Measurements from ENCODE around the gene TBX3.

The TBX3 gene

GRCh38 chr12:114682106-114682784 lies 1.7 kb downstream of the TBX3 start:
- Mint-ChIP-seq H3K4me1 (ENCODE audit: low read depth) (peaks cover 13% of the 10 kb centered on the region), H3K27me3 (ENCODE audit: low read depth) (peaks cover 87% of the 10 kb centered on the region), H3K36me3 (ENCODE audit: low read depth) (no peaks in the 10 kb centered on the region), H3K9me3 (no peaks in the 10 kb centered on the region), H3K27ac (no peak overlapping the region), H3K4me3 (no peak overlapping the region)
- DNase-seq (ENCODE audit: low spot score), result no peak

DNA sequence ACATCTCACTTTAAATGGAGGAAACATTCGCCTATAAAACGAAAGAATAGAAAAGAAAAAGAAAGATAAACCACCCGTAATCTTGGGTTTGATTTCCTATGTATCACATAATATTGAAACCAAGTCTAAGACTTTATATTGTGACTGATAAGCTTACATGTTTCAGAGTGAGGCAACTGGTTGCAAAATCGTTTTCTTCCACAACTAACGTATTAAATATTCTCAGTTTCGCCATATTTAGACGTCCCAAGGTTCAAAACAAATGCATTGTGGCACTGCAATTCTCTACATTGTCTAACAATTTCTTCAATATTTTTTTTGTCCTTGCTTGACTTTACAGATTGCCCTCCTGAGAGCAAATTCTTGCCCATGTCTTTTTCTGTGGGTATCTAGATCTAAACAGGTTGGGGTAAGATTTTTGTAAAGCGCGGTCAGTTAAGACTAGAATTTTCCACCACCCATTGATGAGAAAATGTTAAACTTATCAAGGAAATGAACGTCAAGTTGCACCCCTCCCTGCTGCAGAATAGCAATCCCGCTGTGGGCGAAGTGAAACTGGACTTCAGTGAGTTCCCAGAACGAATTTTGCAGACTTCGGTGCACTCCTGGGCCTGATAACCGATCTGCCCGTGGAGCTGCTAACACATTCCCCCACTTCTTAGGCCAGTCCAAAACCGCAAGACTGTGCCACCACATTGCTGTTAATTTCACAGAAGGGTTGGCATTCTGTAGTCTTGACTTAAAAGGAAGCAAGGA lies 2.7 kb downstream of the TBX3 start:
- no peak for DNase-seq (ENCODE audit: low spot score)
- no peaks in the 10 kb centered on the region for H3K9me3 Mint-ChIP-seq
- H3K36me3 Mint-ChIP-seq (ENCODE audit: low read depth), result no peaks in the 10 kb centered on the region

DNA sequence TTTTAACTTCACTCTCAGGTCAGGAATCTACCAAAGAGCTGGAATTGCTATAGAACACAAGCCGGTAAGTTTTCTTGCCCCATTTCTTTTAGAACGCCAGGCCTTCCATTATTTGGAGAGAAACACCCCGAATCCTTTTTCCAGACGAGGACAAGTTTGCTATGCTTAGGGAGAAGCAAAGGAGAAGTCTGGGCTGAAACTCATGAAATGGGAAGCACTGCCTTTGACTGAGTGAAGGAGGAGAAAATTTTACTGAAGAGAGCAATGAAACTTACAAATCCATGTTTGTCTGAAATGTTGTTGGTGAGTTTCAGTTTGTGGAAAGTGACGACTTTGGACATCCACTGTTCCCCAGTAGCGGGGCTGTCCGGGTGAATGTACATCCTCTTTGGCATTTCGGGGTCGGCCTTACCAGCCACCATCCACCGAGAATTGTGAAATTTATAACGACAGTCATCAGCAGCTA lies 3.3 kb downstream of the TBX3 start:
- Mint-ChIP-seq H3K4me3 (no peak overlapping the region), H3K27ac (no peak overlapping the region), H3K4me1 (ENCODE audit: low read depth) (peaks cover 13% of the 10 kb centered on the region), H3K9me3 (no peaks in the 10 kb centered on the region), H3K27me3 (ENCODE audit: low read depth) (peaks cover 75% of the 10 kb centered on the region), H3K36me3 (ENCODE audit: low read depth) (no peaks in the 10 kb centered on the region)
- no peak for DNase-seq (ENCODE audit: low spot score)

More for the DNA sequence above, 2.7 kb downstream of the TBX3 start:
- Mint-ChIP-seq H3K27ac (no peak overlapping the region), H3K27me3 (ENCODE audit: low read depth) (peaks cover 80% of the 10 kb centered on the region), H3K4me1 (ENCODE audit: low read depth) (peaks cover 13% of the 10 kb centered on the region), H3K4me3 (no peak overlapping the region)

- peaks cover 73% of the 10 kb centered on the region for H3K27me3 Mint-ChIP-seq (ENCODE audit: low read depth)
- H3K4me1 Mint-ChIP-seq (ENCODE audit: low read depth), result peaks cover 13% of the 10 kb centered on the region
- no peak overlapping the region for H3K4me3 Mint-ChIP-seq
- H3K36me3 Mint-ChIP-seq (ENCODE audit: low read depth), result no peaks in the 10 kb centered on the region
- no peak overlapping the region for H3K27ac Mint-ChIP-seq
- no peak for DNase-seq (ENCODE audit: low spot score)
- no peaks in the 10 kb centered on the region for H3K9me3 Mint-ChIP-seq
Observed at GRCh38 chr12:114679942-114680341, 4.0 kb downstream of the TBX3 start.

DNA sequence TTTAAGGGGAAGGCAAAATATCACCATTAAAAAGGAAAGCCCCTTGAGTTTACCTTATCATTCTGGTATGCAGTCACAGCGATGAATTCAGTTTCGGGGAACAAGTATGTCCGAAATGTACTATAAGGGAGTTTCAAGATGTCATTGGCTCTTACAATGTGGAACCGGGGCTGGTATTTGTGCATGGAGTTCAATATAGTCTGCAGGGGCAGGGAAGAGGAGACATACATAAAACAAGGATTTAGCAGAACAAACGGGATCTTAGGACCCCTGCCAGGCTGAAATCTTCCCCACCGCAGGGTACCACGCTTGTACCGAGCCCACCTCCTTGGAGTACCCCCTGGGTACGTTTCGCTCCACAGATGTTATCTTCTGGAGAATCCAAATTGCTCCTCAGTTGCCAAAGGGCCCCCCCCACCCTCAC lies 4.5 kb downstream of the TBX3 start:
- H3K27ac Mint-ChIP-seq, result no peak overlapping the region
- peaks cover 13% of the 10 kb centered on the region for H3K4me1 Mint-ChIP-seq (ENCODE audit: low read depth)
- H3K36me3 Mint-ChIP-seq (ENCODE audit: low read depth), result no peaks in the 10 kb centered on the region
- no peaks in the 10 kb centered on the region for H3K9me3 Mint-ChIP-seq
- no peak overlapping the region for H3K4me3 Mint-ChIP-seq
- H3K27me3 Mint-ChIP-seq (ENCODE audit: low read depth), result peaks cover 73% of the 10 kb centered on the region
- DNase-seq (ENCODE audit: low spot score), result no peak

GRCh38 chr12:114678718-114679117 lies 5.3 kb downstream of the TBX3 start:
- no peak for DNase-seq (ENCODE audit: low spot score)
- no peaks in the 10 kb centered on the region for H3K9me3 Mint-ChIP-seq
- H3K4me3 Mint-ChIP-seq, result no peak overlapping the region
- H3K27me3 Mint-ChIP-seq (ENCODE audit: low read depth), result peaks cover 69% of the 10 kb centered on the region
- H3K27ac Mint-ChIP-seq, result no peak overlapping the region
- H3K36me3 Mint-ChIP-seq (ENCODE audit: low read depth), result no peaks in the 10 kb centered on the region
- peaks cover 6% of the 10 kb centered on the region for H3K4me1 Mint-ChIP-seq (ENCODE audit: low read depth)

- Mint-ChIP-seq H3K27me3 (ENCODE audit: low read depth) (peaks cover 69% of the 10 kb centered on the region), H3K4me3 (no peak overlapping the region), H3K4me1 (ENCODE audit: low read depth) (peaks cover under 1% of the 10 kb centered on the region), H3K36me3 (ENCODE audit: low read depth) (no peaks in the 10 kb centered on the region), H3K27ac (no peak overlapping the region), H3K9me3 (no peaks in the 10 kb centered on the region)
- DNase-seq (ENCODE audit: low spot score), result no peak
Observed at GRCh38 chr12:114678028-114678427, 5.9 kb downstream of the TBX3 start.

DNA sequence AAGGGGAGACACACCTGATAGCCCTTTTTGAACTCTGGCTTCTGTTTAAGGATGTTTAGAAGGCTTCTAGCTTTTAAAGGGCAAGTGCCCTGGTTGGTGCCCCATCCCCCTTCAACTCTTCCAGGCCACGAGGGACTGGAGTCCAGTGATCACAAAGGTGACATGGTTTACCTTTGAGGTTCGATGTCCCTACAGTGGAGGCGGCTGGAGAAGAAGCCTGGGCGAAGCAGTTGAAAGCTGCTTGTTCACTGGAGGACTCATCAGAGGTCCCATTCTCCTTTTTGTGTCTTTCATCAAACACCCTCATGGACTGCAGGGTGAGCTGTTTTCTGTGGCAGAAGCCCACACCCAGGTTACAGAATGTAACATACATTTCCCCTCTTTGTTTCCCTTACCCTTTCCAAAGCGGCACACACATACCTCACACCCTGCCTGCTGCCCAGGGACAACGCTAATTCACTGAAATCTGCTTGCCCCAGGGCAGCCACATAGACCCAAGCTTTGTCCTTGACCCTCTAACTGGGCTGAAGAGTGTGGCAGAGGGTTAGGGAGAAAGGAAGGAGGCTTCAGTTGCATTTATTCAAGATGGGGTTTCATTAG lies 7.7 kb downstream of the TBX3 start:
- H3K4me3 Mint-ChIP-seq, result no peak overlapping the region
- no peaks in the 10 kb centered on the region for H3K36me3 Mint-ChIP-seq (ENCODE audit: low read depth)
- no peak overlapping the region for H3K27ac Mint-ChIP-seq
- peaks cover 68% of the 10 kb centered on the region for H3K27me3 Mint-ChIP-seq (ENCODE audit: low read depth)
- H3K4me1 Mint-ChIP-seq (ENCODE audit: low read depth), result no peaks in the 10 kb centered on the region
- DNase-seq (ENCODE audit: low spot score), result no peak
- H3K9me3 Mint-ChIP-seq, result no peaks in the 10 kb centered on the region

DNA sequence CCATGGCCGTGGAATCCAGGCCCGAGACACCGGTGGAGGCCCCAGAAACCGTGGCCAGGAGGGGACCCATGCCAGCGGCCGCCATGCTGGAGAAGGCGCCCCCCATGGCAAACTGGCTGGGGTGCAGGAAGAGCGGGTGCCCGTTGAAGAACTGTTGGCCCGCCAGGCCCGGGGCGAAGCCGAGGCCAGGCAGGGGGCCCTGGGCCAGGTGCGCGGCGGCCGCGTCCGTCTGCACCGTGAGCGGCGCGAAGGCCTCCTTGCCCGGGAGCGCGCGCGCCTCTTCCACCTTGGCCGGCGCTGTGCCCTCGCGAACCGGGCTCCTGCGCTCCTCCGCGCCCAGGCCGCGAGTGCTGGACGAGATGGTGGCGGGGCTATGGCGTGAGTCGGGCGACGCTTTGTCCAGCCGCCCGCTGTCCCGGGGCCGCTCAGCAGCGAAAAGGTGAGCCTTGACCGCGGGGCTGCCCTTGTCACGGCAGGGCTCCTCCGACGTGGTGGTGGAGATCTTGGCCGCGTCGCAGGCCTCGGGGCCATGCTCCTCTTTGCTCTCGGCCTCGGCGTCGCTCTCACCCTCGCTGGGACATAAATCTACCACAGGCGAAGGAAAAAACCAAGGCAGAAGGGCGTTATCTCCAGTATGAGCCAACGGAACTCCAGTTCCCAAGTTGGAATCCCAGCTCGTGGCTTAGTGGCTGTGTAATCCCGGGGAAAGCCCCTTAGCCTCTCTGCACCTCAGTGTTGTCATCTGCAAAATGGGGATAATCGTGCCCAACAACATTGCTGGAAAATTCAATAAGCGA lies 9.5 kb downstream of the TBX3 start:
- Mint-ChIP-seq H3K4me1 (ENCODE audit: low read depth) (no peaks in the 10 kb centered on the region), H3K27ac (no peak overlapping the region), H3K27me3 (ENCODE audit: low read depth) (peaks cover 69% of the 10 kb centered on the region), H3K4me3 (no peak overlapping the region), H3K9me3 (no peaks in the 10 kb centered on the region), H3K36me3 (ENCODE audit: low read depth) (no peaks in the 10 kb centered on the region)
- DNase-seq (ENCODE audit: low spot score), result no peak

DNA sequence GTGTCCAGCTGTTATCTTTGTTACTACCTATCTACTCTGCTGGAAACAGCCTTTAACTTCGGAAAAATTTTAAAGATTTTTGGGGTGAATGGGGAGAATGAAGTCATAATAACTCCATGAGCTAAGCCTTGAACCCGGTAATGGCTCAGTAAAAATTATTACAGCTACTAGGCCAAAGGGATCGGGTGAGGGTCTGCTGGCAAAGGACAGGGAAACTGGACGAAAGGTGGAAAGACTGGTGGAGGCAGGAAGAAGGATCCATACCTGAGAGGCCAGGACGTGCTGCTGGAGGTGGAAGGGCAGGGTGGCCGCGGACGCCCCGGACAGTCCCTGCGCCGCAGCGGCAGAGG lies 10.1 kb downstream of the TBX3 start:
- no peak for DNase-seq (ENCODE audit: low spot score)
- Mint-ChIP-seq H3K27me3 (ENCODE audit: low read depth) (peaks cover 69% of the 10 kb centered on the region), H3K36me3 (ENCODE audit: low read depth) (no peaks in the 10 kb centered on the region), H3K4me3 (no peak overlapping the region), H3K27ac (no peak overlapping the region), H3K4me1 (ENCODE audit: low read depth) (no peaks in the 10 kb centered on the region), H3K9me3 (no peaks in the 10 kb centered on the region)

DNA sequence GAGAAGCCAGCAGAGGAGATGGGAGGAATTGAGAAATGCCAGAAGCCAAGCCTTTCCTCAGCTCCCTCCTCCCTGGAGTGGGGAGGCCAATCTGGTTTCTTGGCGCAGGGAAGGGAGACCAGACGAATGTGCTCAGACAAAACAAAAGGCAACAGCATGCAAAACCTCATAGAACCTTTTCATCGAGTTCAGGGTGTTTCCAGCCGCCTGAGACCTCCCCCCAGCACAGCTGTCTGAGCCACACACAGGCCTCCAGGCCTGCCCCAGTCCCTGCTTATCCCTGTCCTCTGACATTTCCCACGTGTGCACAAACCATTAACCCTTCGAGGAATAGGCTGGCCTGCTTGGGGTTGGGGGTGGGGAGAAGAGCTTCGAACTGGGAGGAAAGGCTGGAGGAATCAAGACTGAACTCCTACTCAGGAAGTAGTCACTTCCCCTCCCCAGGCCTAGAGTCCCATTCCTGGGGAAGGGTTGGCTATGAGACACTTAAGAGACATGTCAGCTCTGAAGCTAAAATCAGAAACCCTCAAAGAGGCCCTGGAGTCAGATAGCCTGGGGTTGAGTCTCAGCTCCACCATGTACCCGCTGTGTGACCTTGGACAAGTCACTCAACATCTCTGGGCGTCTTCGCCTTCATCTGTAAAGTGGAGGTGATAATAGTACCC lies 10.7 kb downstream of the TBX3 start:
- Mint-ChIP-seq H3K27me3 (ENCODE audit: low read depth) (peaks cover 67% of the 10 kb centered on the region), H3K27ac (no peak overlapping the region), H3K9me3 (no peaks in the 10 kb centered on the region), H3K36me3 (ENCODE audit: low read depth) (no peaks in the 10 kb centered on the region), H3K4me1 (ENCODE audit: low read depth) (no peaks in the 10 kb centered on the region), H3K4me3 (no peak overlapping the region)
- no peak for DNase-seq (ENCODE audit: low spot score)

DNA sequence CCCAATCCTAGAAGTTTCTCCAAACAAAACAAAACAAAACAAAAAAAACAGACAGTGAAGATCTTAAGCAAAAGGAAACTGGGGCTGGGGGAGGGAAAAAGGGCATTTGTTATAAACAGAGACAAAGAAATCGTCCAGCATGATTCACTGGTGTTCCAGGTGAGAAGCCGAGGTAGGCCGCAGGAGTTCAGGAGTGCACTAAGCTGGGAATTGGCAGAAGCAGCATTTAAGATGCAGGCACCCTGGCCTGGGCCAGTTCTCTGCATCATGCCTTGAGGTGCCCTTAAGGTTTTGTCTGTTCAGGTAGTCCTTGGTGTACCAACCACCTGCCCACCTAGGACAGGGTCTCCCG lies 11.2 kb downstream of the TBX3 start:
- H3K27me3 Mint-ChIP-seq (ENCODE audit: low read depth), result peaks cover 71% of the 10 kb centered on the region
- no peaks in the 10 kb centered on the region for H3K9me3 Mint-ChIP-seq
- no peak for DNase-seq (ENCODE audit: low spot score)
- H3K4me3 Mint-ChIP-seq, result no peak overlapping the region
- H3K4me1 Mint-ChIP-seq (ENCODE audit: low read depth), result no peaks in the 10 kb centered on the region
- no peak overlapping the region for H3K27ac Mint-ChIP-seq
- H3K36me3 Mint-ChIP-seq (ENCODE audit: low read depth), result no peaks in the 10 kb centered on the region

- H3K36me3 Mint-ChIP-seq (ENCODE audit: low read depth), result no peaks in the 10 kb centered on the region
- no peaks in the 10 kb centered on the region for H3K9me3 Mint-ChIP-seq
- H3K27me3 Mint-ChIP-seq (ENCODE audit: low read depth), result peaks cover 79% of the 10 kb centered on the region
- no peak overlapping the region for H3K27ac Mint-ChIP-seq
- no peak for DNase-seq (ENCODE audit: low spot score)
- H3K4me1 Mint-ChIP-seq (ENCODE audit: low read depth), result no peaks in the 10 kb centered on the region
- no peak overlapping the region for H3K4me3 Mint-ChIP-seq
Observed at GRCh38 chr12:114671443-114672411, 12.2 kb downstream of the TBX3 start.
